Activated CD8-positive, alpha-beta T cell treated with anti-CD3 and anti-CD28 coated beads for 36 hours (primary cell): ENCODE data around the gene SF3A2. TPM values are rescaled to one million over a fixed set of nuclear protein-coding genes. Genes with fewer than 3 reads are reported as not detected.

Source experiments
- ATAC-seq: fragments of 200-7000 bp; cut with Tn5 transposase; one replicate; pipeline ENCODE4 v1.10.0; 2021; ENCODE audit warnings: mild to moderate bottlenecking, moderate library complexity
- CTCF ChIA-PET: fragments of 350-600 bp; sonication (Branson Sonifier 250); formaldehyde crosslinking; loops from one replicate; lab custom pipeline; 2021; ENCODE audit warnings: antibody characterized with exemption; lab: Charles Lee
- POLR2A ChIA-PET: fragments of 350-600 bp; sonication (Branson Sonifier 250); formaldehyde crosslinking; loops from one replicate; lab custom pipeline; 2021; ENCODE audit warnings: antibody characterized with exemption; lab: Charles Lee
- DNase-seq: peaks from one replicate; pipeline ENCODE4 v3.0.0-alpha.2; 2020
- H3K27ac Mint-ChIP-seq: one replicate; pipeline ENCODE4 v1.8.0; 2021; ENCODE audit warnings: mild to moderate bottlenecking, mixed read lengths
- H3K27me3 Mint-ChIP-seq: one replicate; pipeline ENCODE4 v1.8.0; 2021; ENCODE audit warnings: mixed read lengths
- H3K36me3 Mint-ChIP-seq: one replicate; pipeline ENCODE4 v1.8.0; 2021; ENCODE audit warnings: low read depth, mixed read lengths
- H3K4me1 Mint-ChIP-seq: one replicate; pipeline ENCODE4 v1.8.0; 2021; ENCODE audit warnings: low read depth, mixed read lengths
- H3K4me3 Mint-ChIP-seq: one replicate; pipeline ENCODE4 v1.8.0; 2021; ENCODE audit warnings: mild to moderate bottlenecking, moderate library complexity, mixed read lengths
- H3K9me3 Mint-ChIP-seq: one replicate; pipeline ENCODE4 v1.8.0; 2021; ENCODE audit warnings: mixed read lengths
- CTCF ChIP-seq: fragments of 200-600 bp; IDR thresholded peaks from one replicate; pipeline ENCODE4 v1.8.0; 2022; ENCODE audit warnings: antibody characterized with exemption, mild to moderate bottlenecking
- intact Hi-C: fragments of 100-400 bp; cut with micrococcal nuclease; formaldehyde crosslinking; loops from one replicate; pipeline ENCODE4 v1.10.0; 2022
- total RNA-seq, 2 experiments: library from RNA; stranded (reverse); gene quantifications; one replicate each; pipeline ENCODE4 v1.2.3, GENCODE V29; 2021

The SF3A2 gene
- total RNA-seq, 2 experiments from 2014 or later = 157 to 163 TPM

DNA sequence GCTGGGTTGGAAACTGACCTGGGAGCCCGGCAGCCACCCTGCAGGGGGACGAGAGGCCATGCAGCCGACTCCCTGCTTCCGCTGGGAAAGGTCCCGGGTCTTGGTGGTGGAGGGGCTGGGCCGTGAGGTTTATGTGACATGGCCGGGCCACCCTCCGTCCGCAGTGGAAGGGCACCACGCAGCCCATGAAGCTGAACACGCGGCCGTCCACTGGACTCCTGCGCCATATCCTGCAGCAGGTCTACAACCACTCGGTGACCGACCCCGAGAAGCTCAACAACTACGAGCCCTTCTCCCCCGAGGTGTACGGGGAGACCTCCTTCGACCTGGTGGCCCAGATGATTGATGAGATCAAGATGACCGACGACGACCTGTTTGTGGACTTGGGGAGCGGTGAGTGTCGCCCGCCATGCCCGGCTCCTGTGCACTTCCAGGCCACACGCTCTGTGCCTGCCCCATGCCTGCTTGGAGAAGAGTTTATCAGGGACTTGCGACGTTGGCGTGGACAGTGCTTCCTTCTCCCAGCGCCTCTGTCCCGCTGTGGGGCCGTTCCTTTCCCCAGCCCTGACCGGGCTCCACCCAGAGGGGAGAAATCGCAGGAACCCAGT is 45.7 kb upstream of the SF3A2 start:
- H3K36me3 Mint-ChIP-seq = peaks cover 36% of the 10 kb centered on the region
- intact Hi-C loops = no loop called here
- CTCF ChIA-PET = no interaction called here
- no peak for ATAC-seq
- no peak overlapping the region for H3K4me3 Mint-ChIP-seq
- no peak for DNase-seq
- no peaks in the 10 kb centered on the region for H3K9me3 Mint-ChIP-seq
- TF ChIP-seq CTCF = no peak
- POLR2A ChIA-PET = no interaction called here
- no peak overlapping the region for H3K27ac Mint-ChIP-seq
- H3K27me3 Mint-ChIP-seq = no peaks in the 10 kb centered on the region
- H3K4me1 Mint-ChIP-seq = peaks cover 3% of the 10 kb centered on the region

GRCh38 chr19:2191456-2192310 is 44.9 kb upstream of the SF3A2 start:
- H3K27ac Mint-ChIP-seq = no peak overlapping the region
- ChIA-PET POLR2A (no interaction called here), CTCF (no interaction called here)
- no peak for DNase-seq
- intact Hi-C loops = no loop called here
- H3K4me3 Mint-ChIP-seq = no peak overlapping the region
- H3K36me3 Mint-ChIP-seq = peaks cover 34% of the 10 kb centered on the region
- peaks cover 3% of the 10 kb centered on the region for H3K4me1 Mint-ChIP-seq
- TF ChIP-seq CTCF = no peak
- H3K9me3 Mint-ChIP-seq = no peaks in the 10 kb centered on the region
- ATAC-seq = no peak
- no peaks in the 10 kb centered on the region for H3K27me3 Mint-ChIP-seq

DNA sequence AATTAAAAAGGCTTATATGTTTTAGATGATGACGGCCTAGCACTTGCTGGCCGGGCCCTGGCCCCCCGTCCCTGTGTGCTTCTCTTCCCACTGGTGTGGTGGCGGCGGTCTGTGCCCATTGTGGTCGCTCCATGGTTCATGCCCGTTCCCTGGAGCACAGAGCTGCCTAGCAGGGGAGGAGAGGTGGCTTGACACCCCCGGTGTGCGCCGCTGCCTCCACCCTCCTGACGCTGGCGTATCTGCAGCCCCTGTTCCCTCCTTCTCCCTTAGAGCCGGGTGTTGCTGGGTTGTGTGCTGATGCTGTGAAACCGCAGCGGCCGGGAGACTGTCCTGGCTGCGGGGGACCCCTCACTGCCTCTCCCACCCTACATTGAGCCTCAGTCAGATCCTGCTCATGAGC is 43.8 kb upstream of the SF3A2 start:
- intact Hi-C loops = no loop called here
- POLR2A ChIA-PET = no interaction called here

GRCh38 chr19:2193807-2194206 is 42.8 kb upstream of the SF3A2 start:
- no peak for ATAC-seq
- Mint-ChIP-seq H3K27me3 (no peaks in the 10 kb centered on the region), H3K36me3 (peaks cover 32% of the 10 kb centered on the region), H3K9me3 (no peaks in the 10 kb centered on the region), H3K4me3 (no peak overlapping the region), H3K27ac (no peak overlapping the region), H3K4me1 (no peaks in the 10 kb centered on the region)
- ChIA-PET POLR2A (no interaction called here), CTCF (no interaction called here)
- intact Hi-C loops = no loop called here
- no peak for DNase-seq
- TF ChIP-seq CTCF = no peak

More for the DNA sequence above, 43.8 kb upstream of the SF3A2 start:
- ATAC-seq (no peak), DNase-seq (no peak)
- H3K9me3 Mint-ChIP-seq = no peaks in the 10 kb centered on the region
- no peak overlapping the region for H3K4me3 Mint-ChIP-seq
- H3K4me1 Mint-ChIP-seq = no peaks in the 10 kb centered on the region
- CTCF ChIA-PET = no interaction called here
- peaks cover 33% of the 10 kb centered on the region for H3K36me3 Mint-ChIP-seq
- no peaks in the 10 kb centered on the region for H3K27me3 Mint-ChIP-seq
- TF ChIP-seq CTCF = no peak
- no peak overlapping the region for H3K27ac Mint-ChIP-seq

- Mint-ChIP-seq H3K27me3 (no peaks in the 10 kb centered on the region), H3K4me1 (no peaks in the 10 kb centered on the region), H3K9me3 (no peaks in the 10 kb centered on the region), H3K27ac (no peak overlapping the region), H3K36me3 (peaks cover 29% of the 10 kb centered on the region), H3K4me3 (no peak overlapping the region)
- intact Hi-C loops = no loop called here
- POLR2A ChIA-PET = no interaction called here
- TF ChIP-seq CTCF = no peak
- DNase-seq (no peak), ATAC-seq (no peak)
- CTCF ChIA-PET = no interaction called here
These were observed 42.0 kb upstream of the SF3A2 start for GRCh38 chr19:2194513-2195078.
